Panc1 (cell line): ENCODE data around the gene MEGF6. TPM values are rescaled to one million over a fixed set of nuclear protein-coding genes. Genes with fewer than 3 reads are reported as not detected.
A peak's percentile ranks its signal among the peaks of the same experiment; 100 is the strongest.
"Not testable (repeated sequence)": the region's sequence is repeated elsewhere in the genome, so short reads cannot be mapped to it uniquely, and the experiment has no call there.

Experiments used
- ATAC-seq: fragments of 200-7000 bp; cut with Tn5 transposase; 2 replicates; pipeline ENCODE4 v1.9.1; 2020; ENCODE audit warnings: mild to moderate bottlenecking, moderate library complexity
- BruUV-seq: library from RNA; stranded (reverse); fragments of 400-500 nt; replicated peaks from 2 replicates; lab custom pipeline; 2021; lab: Mats Ljungman, UMichigan
- CTCF ChIA-PET: fragments of 300-600 bp; sonication (Branson Sonifier 250); formaldehyde crosslinking; loops from one replicate; lab custom pipeline; 2022; ENCODE audit warnings: antibody characterized with exemption; lab: Charles Lee
- POLR2A ChIA-PET: fragments of 300-600 bp; sonication (Branson Sonifier 250); formaldehyde crosslinking; loops from one replicate; lab custom pipeline; 2022; ENCODE audit warnings: antibody characterized with exemption; lab: Charles Lee
- DNase-seq: peaks from one replicate; pipeline ENCODE4 v3.0.0-alpha.2; 2010; ENCODE audit warnings: low read depth, low spot score
- H3K27ac ChIP-seq: 2 replicates; pipeline ENCODE4 v1.5.1; 2011; ENCODE audit warnings: mild to moderate bottlenecking, low read length, inconsistent platforms
- H3K27me3 ChIP-seq: fragments of 200-500 bp; sonication (Bioruptor generic); 2 replicates; pipeline ENCODE4 v1.6.0; 2014; ENCODE audit warnings: low read length, inconsistent platforms; ENCODE audit not compliant: control insufficient read depth, insufficient read depth
- H3K36me3 ChIP-seq: fragments of 200-500 bp; sonication (Bioruptor generic); 2 replicates; pipeline ENCODE4 v1.5.1; 2014; ENCODE audit warnings: inconsistent platforms, mild to moderate bottlenecking, low read length, moderate library complexity; ENCODE audit not compliant: control insufficient read depth, insufficient read depth
- H3K4me1 ChIP-seq: 2 replicates; pipeline ENCODE4 v1.5.1; 2011; ENCODE audit warnings: inconsistent platforms, mild to moderate bottlenecking, low read length, moderate library complexity; ENCODE audit not compliant: control insufficient read depth, insufficient read depth
- H3K4me3 ChIP-seq, 2 experiments: 2 replicates each; pipeline ENCODE4 v1.5.1; 2011 to 2012; ENCODE audit warnings: low read depth in 2 of 2, low read length in 2 of 2, mild to moderate bottlenecking in 2 of 2, inconsistent platforms in 1 of 2, moderate library complexity in 1 of 2
- H3K9me3 ChIP-seq: fragments of 200-500 bp; sonication (Bioruptor generic); 2 replicates; pipeline ENCODE4 v1.5.1; 2014; ENCODE audit warnings: low read depth, mild to moderate bottlenecking, inconsistent platforms, low read length, moderate library complexity; ENCODE audit not compliant: control insufficient read depth, insufficient read depth
- POLR2AphosphoS5 ChIP-seq: IDR thresholded peaks from 2 replicates; pipeline ENCODE4 v1.6.1; 2012; ENCODE audit warnings: mild to moderate bottlenecking, low read depth, low read length, moderate library complexity
- REST ChIP-seq, 2 experiments: IDR thresholded peaks; 2 replicates each; pipeline ENCODE4 v1.6.1; 2011 to 2012; ENCODE audit warnings: low read depth in 2 of 2, control low read depth in 1 of 2, low read length in 1 of 2, mild to moderate bottlenecking in 1 of 2, moderate library complexity in 1 of 2; ENCODE audit not compliant: insufficient read depth in 1 of 2
- SIN3A ChIP-seq: IDR thresholded peaks from 2 replicates; pipeline ENCODE4 v1.6.1; 2012; ENCODE audit warnings: low read depth, mild to moderate bottlenecking, low read length, moderate library complexity, borderline replicate concordance; ENCODE audit not compliant: insufficient read depth
- TCF7L2 ChIP-seq: IDR thresholded peaks from 2 replicates; pipeline ENCODE4 v1.6.1; 2011; ENCODE audit warnings: mild to moderate bottlenecking, low read depth, low read length, inconsistent platforms
- in situ Hi-C: cut with HindIII; loops from 2 replicates; pipeline ENCODE4 v1.10.0; 2016; ENCODE audit warnings: low sequenced_read_pairs, low pct_unique_long_range_greater_than_20kb
- intact Hi-C: fragments of 100-400 bp; cut with micrococcal nuclease; formaldehyde crosslinking; loops from one replicate; pipeline ENCODE4 v1.10.0; 2022; ENCODE audit not compliant: unreplicated experiment
- total RNA-seq: library from RNA; stranded (reverse); gene quantifications from one replicate; pipeline ENCODE4 v1.2.1, GENCODE V29; 2021; ENCODE audit not compliant: unreplicated experiment
- TF ChIP-seq, protein P1 (sequence below): fragments of 450-650 bp; IDR thresholded peaks from 2 replicates; pipeline ENCODE4 v1.5.1; 2017; ENCODE audit warnings: mild to moderate bottlenecking

MEGF6 gene
- total RNA-seq, 1 experiment from 2014 or later, result 32.6 TPM

DNA sequence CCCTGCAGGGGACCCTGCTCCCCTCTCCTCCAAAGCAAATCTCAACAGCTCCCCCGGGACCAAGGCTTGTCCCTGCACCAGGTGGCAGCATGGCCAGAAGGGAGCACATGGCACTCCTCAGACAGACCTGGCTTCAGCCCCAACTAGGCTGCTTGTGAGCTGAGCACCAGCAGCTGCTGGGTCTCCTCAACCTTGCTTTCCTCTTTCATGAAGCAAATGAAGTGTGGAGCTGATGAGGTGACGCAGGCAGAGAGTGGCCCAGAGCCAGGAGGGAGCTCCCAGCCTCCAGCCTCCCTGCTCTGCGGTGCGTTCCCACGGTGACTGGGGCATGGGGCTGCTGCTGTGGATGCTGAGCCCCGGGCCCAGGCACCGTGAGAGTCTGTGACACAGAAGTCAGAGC lies 34.0 kb downstream of the MEGF6 start:
- ChIA-PET POLR2A (no interaction called here), CTCF (no interaction called here)
- DNase-seq (no peak), ATAC-seq (0 out of 2 replicates have a peak, but pooled peaks have one; percentile 23)
- no peaks in the 10 kb centered on the region for H3K27me3 ChIP-seq
- intact Hi-C loops (no loop called here), in situ Hi-C loops (no loop called here)
- H3K9me3 ChIP-seq, result no peaks in the 10 kb centered on the region
- no TSS peak for BruUV-seq
- TF ChIP-seq, protein P1, sequence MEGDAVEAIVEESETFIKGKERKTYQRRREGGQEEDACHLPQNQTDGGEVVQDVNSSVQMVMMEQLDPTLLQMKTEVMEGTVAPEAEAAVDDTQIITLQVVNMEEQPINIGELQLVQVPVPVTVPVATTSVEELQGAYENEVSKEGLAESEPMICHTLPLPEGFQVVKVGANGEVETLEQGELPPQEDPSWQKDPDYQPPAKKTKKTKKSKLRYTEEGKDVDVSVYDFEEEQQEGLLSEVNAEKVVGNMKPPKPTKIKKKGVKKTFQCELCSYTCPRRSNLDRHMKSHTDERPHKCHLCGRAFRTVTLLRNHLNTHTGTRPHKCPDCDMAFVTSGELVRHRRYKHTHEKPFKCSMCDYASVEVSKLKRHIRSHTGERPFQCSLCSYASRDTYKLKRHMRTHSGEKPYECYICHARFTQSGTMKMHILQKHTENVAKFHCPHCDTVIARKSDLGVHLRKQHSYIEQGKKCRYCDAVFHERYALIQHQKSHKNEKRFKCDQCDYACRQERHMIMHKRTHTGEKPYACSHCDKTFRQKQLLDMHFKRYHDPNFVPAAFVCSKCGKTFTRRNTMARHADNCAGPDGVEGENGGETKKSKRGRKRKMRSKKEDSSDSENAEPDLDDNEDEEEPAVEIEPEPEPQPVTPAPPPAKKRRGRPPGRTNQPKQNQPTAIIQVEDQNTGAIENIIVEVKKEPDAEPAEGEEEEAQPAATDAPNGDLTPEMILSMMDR, result no peak
- no peak for TF ChIP-seq POLR2AphosphoS5
- TF ChIP-seq REST (IDR thresholded peaks at IDR 0.05; ENCODE audit: insufficient read depth in 1 of 2, low read depth in 2 of 2, low read length in 1 of 2), result no peak
- TF ChIP-seq SIN3A, result no peak
- no peak for TF ChIP-seq TCF7L2
- no peak overlapping the region for H3K27ac ChIP-seq
- no peaks in the 10 kb centered on the region for H3K36me3 ChIP-seq
- no peak overlapping the region for H3K4me3 ChIP-seq
- H3K4me1 ChIP-seq, result peaks cover 9% of the 10 kb centered on the region

- Histone ChIP-seq H3K36me3 (no peaks in the 10 kb centered on the region), H3K27me3 (no peaks in the 10 kb centered on the region), H3K9me3 (no peaks in the 10 kb centered on the region), H3K27ac (no peak overlapping the region), H3K4me1 (peaks cover 9% of the 10 kb centered on the region), H3K4me3 (no peak overlapping the region)
- no TSS peak for BruUV-seq
- no peak for TF ChIP-seq POLR2AphosphoS5
- TF ChIP-seq SIN3A, result no peak
- TF ChIP-seq REST (IDR thresholded peaks at IDR 0.05; ENCODE audit: insufficient read depth in 1 of 2, low read depth in 2 of 2, low read length in 1 of 2), result no peak
- no peak for TF ChIP-seq TCF7L2
- TF ChIP-seq, protein P1, result no peak
- no peak for ATAC-seq
- no peak for DNase-seq
- intact Hi-C loops (no loop called here), in situ Hi-C loops (no loop called here)
- ChIA-PET CTCF (no interaction called here), POLR2A (no interaction called here)
Measured at GRCh38 chr1:3575993-3576392, 35.3 kb downstream of the MEGF6 start.

GRCh38 chr1:3575515-3575914 lies 35.8 kb downstream of the MEGF6 start:
- H3K27ac ChIP-seq, ATAC-seq, DNase-seq, H3K36me3 ChIP-seq, H3K9me3 ChIP-seq, CTCF ChIA-PET, in situ Hi-C loops, BruUV-seq, H3K4me3 ChIP-seq, H3K4me1 ChIP-seq, POLR2A ChIA-PET, H3K27me3 ChIP-seq, intact Hi-C loops: not testable (repeated sequence)
